HepG2 (cell line): ENCODE measurements around the gene MYCBPAP. TPM values are rescaled to one million over a fixed set of nuclear protein-coding genes. Genes with fewer than 3 reads are reported as not detected.

Experiments
- ATAC-seq: fragments of 200-7000 bp; cut with Tn5 transposase; 3 replicates; pipeline ENCODE4 v1.9.1; 2020; ENCODE audit warnings: mild to moderate bottlenecking, moderate library complexity
- BruUV-seq: library from RNA; stranded (reverse); fragments of 400-500 nt; replicated peaks from 2 replicates; lab custom pipeline; 2021; lab: Mats Ljungman, UMichigan
- CTCF ChIA-PET: fragments of 300-600 bp; formaldehyde crosslinking; extraction: SDS; loops from one replicate; lab custom pipeline; 2021; ENCODE audit warnings: low total read pairs, inconsistent platforms, low intra/inter-chr PET ratio; lab: Yijun Ruan, JAX
- POLR2A ChIA-PET: fragments of 350-600 bp; sonication (Branson Sonifier 250); formaldehyde crosslinking; loops from one replicate; lab custom pipeline; 2020; ENCODE audit warnings: antibody characterized with exemption, inconsistent platforms; lab: Yijun Ruan, JAX
- DNase-seq: peaks from one replicate; pipeline ENCODE4 v3.0.0-alpha.2; 2015; ENCODE audit warnings: low spot score
- FAIRE-seq: peaks from 3 replicates; lab custom pipeline; 2011; peaks lifted over from hg19 to GRCh38; lab: Jason Lieb, UNC
- H2AFZ ChIP-seq: one replicate; pipeline ENCODE4 v1.6.1; 2011; ENCODE audit warnings: low read length, inconsistent platforms
- H3K27ac ChIP-seq: fragments of 300-600 bp; 3 replicates; pipeline ENCODE4 v1.8.0; 2011; ENCODE audit warnings: mixed run types, mild to moderate bottlenecking, mixed read lengths, low read length, inconsistent platforms; ENCODE audit not compliant: insufficient read depth; ENCODE audit errors: extremely low read length
- H3K27me3 ChIP-seq, 2 experiments: fragments of 200-600 bp in 1 of 2; 2 replicates in 1 of 2; 3 replicates in 1 of 2; pipeline versions ENCODE4 v1.6.0 to v1.8.0; 2011; ENCODE audit warnings: low read length in 2 of 2, mild to moderate bottlenecking in 2 of 2, moderate library complexity in 2 of 2, inconsistent platforms in 1 of 2; ENCODE audit not compliant: insufficient read depth in 2 of 2, control insufficient read depth in 1 of 2
- H3K36me3 ChIP-seq, 2 experiments: fragments of 200-600 bp in 1 of 2; replicated peaks in 1 of 2; 2 replicates in 1 of 2; 3 replicates in 1 of 2; pipeline versions ENCODE4 v1.5.1 to v1.8.0; 2011; ENCODE audit warnings: low read length in 2 of 2, inconsistent platforms in 1 of 2; ENCODE audit not compliant: insufficient read depth in 2 of 2, control insufficient read depth in 1 of 2
- H3K4me1 ChIP-seq: 2 replicates; pipeline ENCODE4 v1.5.1; 2012; ENCODE audit warnings: low read length, inconsistent platforms; ENCODE audit not compliant: insufficient read depth
- H3K4me2 ChIP-seq: 2 replicates; pipeline ENCODE4 v1.6.0; 2011; ENCODE audit warnings: low read depth, low read length, inconsistent platforms
- H3K4me3 ChIP-seq, 3 experiments: fragments of 200-600 bp in 1 of 3; sonication (generic), shearing (Covaris generic) in 1 of 3; replicated peaks in 1 of 3; 2 replicates each; pipeline ENCODE4 v1.5.1; 2011 to 2016; ENCODE audit warnings: low read length in 3 of 3, inconsistent platforms in 2 of 3, low read depth in 2 of 3, mild to moderate bottlenecking in 2 of 3, control low read depth in 1 of 3, mixed read lengths in 1 of 3; ENCODE audit not compliant: insufficient read depth in 1 of 3
- H3K79me2 ChIP-seq: one replicate; pipeline ENCODE4 v1.6.1; 2011; ENCODE audit warnings: low read length, inconsistent platforms; ENCODE audit not compliant: insufficient read depth
- H3K9ac ChIP-seq: 2 replicates; pipeline ENCODE4 v1.6.0; 2011; ENCODE audit warnings: mild to moderate bottlenecking, low read depth, low read length, inconsistent platforms; ENCODE audit not compliant: insufficient read depth
- H3K9me3 ChIP-seq: 2 replicates; pipeline ENCODE4 v1.5.1; 2012; ENCODE audit warnings: mild to moderate bottlenecking, low read length
- H4K20me1 ChIP-seq: 2 replicates; pipeline ENCODE4 v1.6.0; 2011; ENCODE audit warnings: inconsistent platforms, mild to moderate bottlenecking, low read length, moderate library complexity; ENCODE audit not compliant: insufficient read depth
- DMAP1 ChIP-seq: IDR thresholded peaks from 2 replicates; pipeline ENCODE4 v1.6.1; 2016
- DMTF1 ChIP-seq: sonication (generic); formaldehyde crosslinking; IDR thresholded peaks from 2 replicates; pipeline ENCODE4 v1.4.0; 2020; ENCODE audit warnings: mild to moderate bottlenecking, missing genetic modification reagents
- ESRRA ChIP-seq: sonication (generic); formaldehyde crosslinking; IDR thresholded peaks from 2 replicates; pipeline ENCODE4 v1.5.1; 2020; ENCODE audit warnings: mild to moderate bottlenecking, low read depth, missing genetic modification reagents
- HMGA1 ChIP-seq: sonication (generic); formaldehyde crosslinking; conservative IDR thresholded peaks from 2 replicates; pipeline ENCODE4 v1.4.0; 2020; ENCODE audit warnings: missing genetic modification reagents
- HNF4A ChIP-seq: sonication (generic); formaldehyde crosslinking; IDR thresholded peaks from 2 replicates; pipeline ENCODE4 v1.4.0; 2020; ENCODE audit warnings: missing genetic modification reagents
- KDM1A ChIP-seq: IDR thresholded peaks from 2 replicates; pipeline ENCODE4 v1.6.1; 2016; ENCODE audit warnings: missing compliant biosample characterization
- MIER3 ChIP-seq: IDR thresholded peaks from 2 replicates; pipeline ENCODE4 v1.6.1; 2016; ENCODE audit warnings: missing compliant biosample characterization, borderline replicate concordance
- TBX2 ChIP-seq: sonication (generic); formaldehyde crosslinking; IDR thresholded peaks from 2 replicates; pipeline ENCODE4 v1.5.0; 2020; ENCODE audit warnings: missing genetic modification reagents, mild to moderate bottlenecking, borderline replicate concordance
- YY1 ChIP-seq: IDR thresholded peaks from 2 replicates; pipeline ENCODE4 v1.6.1; 2011; ENCODE audit warnings: low read length, low read depth, moderate library complexity, mild to moderate bottlenecking; ENCODE audit not compliant: insufficient read depth, insufficient replicate concordance
- ZMYM2 ChIP-seq: sonication (generic); formaldehyde crosslinking; IDR thresholded peaks from 2 replicates; pipeline ENCODE4 v1.8.0; 2022; ENCODE audit warnings: mild to moderate bottlenecking, missing genetic modification reagents
- ZNF501 ChIP-seq: sonication (generic); formaldehyde crosslinking; IDR thresholded peaks from 2 replicates; pipeline ENCODE4 v1.5.1; 2020; ENCODE audit warnings: mild to moderate bottlenecking, moderate library complexity, missing genetic modification reagents
- ZNF569 ChIP-seq: sonication (generic); formaldehyde crosslinking; IDR thresholded peaks from 2 replicates; pipeline ENCODE4 v1.5.0; 2020; ENCODE audit warnings: mild to moderate bottlenecking, missing genetic modification reagents, moderate library complexity, borderline replicate concordance
- ZNF570 ChIP-seq: sonication (generic); formaldehyde crosslinking; IDR thresholded peaks from 2 replicates; pipeline ENCODE4 v1.4.0; 2020; ENCODE audit warnings: mild to moderate bottlenecking, missing genetic modification reagents, borderline replicate concordance
- ZNF572 ChIP-seq: sonication (generic); formaldehyde crosslinking; IDR thresholded peaks from 2 replicates; pipeline ENCODE4 v1.5.1; 2020; ENCODE audit warnings: mild to moderate bottlenecking, missing genetic modification reagents
- ZNF629 ChIP-seq: sonication (generic); formaldehyde crosslinking; conservative IDR thresholded peaks from 2 replicates; pipeline ENCODE4 v1.5.0; 2020; ENCODE audit warnings: missing genetic modification reagents
- WGBS: methylation state at CpG from one replicate; pipeline ENCODE4 v1.1.6; 2017; ENCODE audit warnings: low lambda C conversion rate; 5-methylcytosine and 5-hydroxymethylcytosine counted together
- in situ Hi-C: cut with HindIII; loops from 2 replicates; pipeline ENCODE4 v1.10.0; 2017; ENCODE audit warnings: low pct_unique_long_range_greater_than_20kb; ENCODE audit not compliant: extremely low pct_ligation_motif_present
- intact Hi-C: fragments of 100-400 bp; cut with micrococcal nuclease; formaldehyde crosslinking; loops from one replicate; pipeline ENCODE4 v1.10.0; 2022; ENCODE audit not compliant: unreplicated experiment
- polyA plus RNA-seq, 8 experiments: library from polyadenylated mRNA; depleted of rRNA in 3 of 8; stranded (reverse) in 7 of 8; unstranded in 1 of 8; fragments of >200 nt; fragmentation: Illumina TruSeq in 4 of 8; extraction: Trizol in 4 of 8; gene quantifications; 2 replicates each; pipeline versions ENCODE4 v1.2.1 to v1.2.3, GENCODE V29; 2011 to 2016; ENCODE audit warnings: low read depth in 4 of 8, missing spikeins in 1 of 8, mixed read lengths in 1 of 8; ENCODE audit not compliant: insufficient read depth in 1 of 8
- total RNA-seq, 5 experiments: library from RNA; depleted of rRNA; stranded (reverse); fragments of >200 nt; fragmentation: Illumina TruSeq; extraction: Trizol; gene quantifications; 2 replicates each; pipeline ENCODE4 v1.2.3, GENCODE V29; 2016; ENCODE audit warnings: low read depth in 1 of 5

MYCBPAP gene
- total and polyA plus RNA-seq, 2 of the 13 experiments (the other 11 are each of a cell fraction or from before 2014, with no cell fraction given), result 0.22 to 0.24 TPM

- ChIA-PET POLR2A (interaction anchor here (0.9 to 3.4 kb wide), 4 partner anchors 13 to 178 kb away, joined by 3 to 13 read pairs (median 8); no protein-coding TSS in a partner anchor), CTCF (no interaction called here)
- no peak overlapping the region for H2AFZ ChIP-seq
- H3K79me2 ChIP-seq, result no peaks in the 10 kb centered on the region
- FAIRE-seq, result no peak
- H3K4me3 ChIP-seq, result peak overlapping the region in 1 of 3 experiments; percentile 40; a peak in 2 of 6 replicates
- H3K4me2 ChIP-seq, result peak overlapping the region; percentile 58
- no peak for DNase-seq
- 0 out of 2 replicates have a peak, but pooled peaks have one; percentile 11 for TF ChIP-seq TBX2 (CRISPR knock-in tag)
- TF ChIP-seq MIER3, result no peak
- no peak for TF ChIP-seq ZNF570 (CRISPR knock-in tag)
- TF ChIP-seq ZMYM2 (CRISPR knock-in tag), result 0 out of 2 replicates have a peak, but pooled peaks have one; percentile 30
- TF ChIP-seq DMTF1 (CRISPR knock-in tag), result no peak
- TF ChIP-seq DMAP1 (CRISPR knock-in tag), result no peak
- no peak for TF ChIP-seq ZNF501
- no peak for TF ChIP-seq HMGA1
- peak; percentile 75 for TF ChIP-seq HNF4A (CRISPR knock-in tag)
- no peak for TF ChIP-seq ESRRA (CRISPR knock-in tag)
- TF ChIP-seq YY1, result no peak
- TF ChIP-seq ZNF572 (CRISPR knock-in tag), result no peak
- peak; percentile 53; the same call in 1 of the 2 replicates for TF ChIP-seq KDM1A (CRISPR knock-in tag)
- no peak for TF ChIP-seq ZNF569
- peak; percentile 92 for TF ChIP-seq ZNF629 (CRISPR knock-in tag)
- intact Hi-C loops, result no loop called here
- no peaks in the 10 kb centered on the region for H3K36me3 ChIP-seq
- in situ Hi-C loops, result no loop called here
- ATAC-seq, result no peak
- WGBS, result 28% methylated on average over 7 of the region's 7 CpGs
- no peaks in the 10 kb centered on the region for H3K9me3 ChIP-seq
- no TSS peak for BruUV-seq
- H4K20me1 ChIP-seq, result no peaks in the 10 kb centered on the region
- H3K27ac ChIP-seq, result no peak overlapping the region
- H3K27me3 ChIP-seq, result peaks cover 0 to 4% of the 10 kb centered on the region in 2 experiments; a peak in 4 of 5 replicates
- H3K9ac ChIP-seq, result no peak overlapping the region
- peaks cover 52% of the 10 kb centered on the region for H3K4me1 ChIP-seq
Observed at GRCh38 chr17:50506298-50506697, 1.9 kb upstream of the MYCBPAP start.
